GM19240 (cell line): Measurements from ENCODE around the gene CPLX3.

Experiments
- DNase-seq: peaks from one replicate; pipeline ENCODE4 v3.0.0; 2011; ENCODE audit warnings: low spot score; ENCODE audit not compliant: insufficient read length

Gene CPLX3

DNA sequence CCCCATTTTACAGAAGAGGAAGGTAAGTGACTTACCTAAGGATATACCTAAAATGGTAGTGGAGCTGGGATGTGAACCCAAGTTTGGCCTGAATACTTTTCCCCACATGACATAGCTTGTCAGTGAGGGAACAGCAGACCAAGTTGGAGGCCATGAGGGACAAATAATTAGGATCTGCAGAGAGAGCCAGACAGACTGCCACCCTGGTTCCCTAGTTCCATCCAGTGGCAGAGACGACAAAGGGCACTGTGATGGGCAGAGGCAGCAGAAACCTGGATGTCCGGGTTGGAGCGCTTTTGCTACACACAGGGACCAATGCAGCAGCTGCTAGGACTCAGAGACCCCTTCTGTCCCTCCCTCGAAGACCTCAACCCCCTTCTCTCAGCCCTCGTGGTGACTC lies 1.2 kb downstream of the CPLX3 start:
- DNase-seq: no peak

GRCh38 chr15:74828835-74829234 lies 2.4 kb downstream of the CPLX3 start:
- no peak for DNase-seq

- no peak for DNase-seq
Observed at GRCh38 chr15:74829486-74829885, 3.1 kb downstream of the CPLX3 start.

- DNase-seq: no peak
Observed at GRCh38 chr15:74829991-74830390, 3.6 kb downstream of the CPLX3 start.

- no peak for DNase-seq
Observed at GRCh38 chr15:74830868-74831267, 4.4 kb downstream of the CPLX3 start.

DNA sequence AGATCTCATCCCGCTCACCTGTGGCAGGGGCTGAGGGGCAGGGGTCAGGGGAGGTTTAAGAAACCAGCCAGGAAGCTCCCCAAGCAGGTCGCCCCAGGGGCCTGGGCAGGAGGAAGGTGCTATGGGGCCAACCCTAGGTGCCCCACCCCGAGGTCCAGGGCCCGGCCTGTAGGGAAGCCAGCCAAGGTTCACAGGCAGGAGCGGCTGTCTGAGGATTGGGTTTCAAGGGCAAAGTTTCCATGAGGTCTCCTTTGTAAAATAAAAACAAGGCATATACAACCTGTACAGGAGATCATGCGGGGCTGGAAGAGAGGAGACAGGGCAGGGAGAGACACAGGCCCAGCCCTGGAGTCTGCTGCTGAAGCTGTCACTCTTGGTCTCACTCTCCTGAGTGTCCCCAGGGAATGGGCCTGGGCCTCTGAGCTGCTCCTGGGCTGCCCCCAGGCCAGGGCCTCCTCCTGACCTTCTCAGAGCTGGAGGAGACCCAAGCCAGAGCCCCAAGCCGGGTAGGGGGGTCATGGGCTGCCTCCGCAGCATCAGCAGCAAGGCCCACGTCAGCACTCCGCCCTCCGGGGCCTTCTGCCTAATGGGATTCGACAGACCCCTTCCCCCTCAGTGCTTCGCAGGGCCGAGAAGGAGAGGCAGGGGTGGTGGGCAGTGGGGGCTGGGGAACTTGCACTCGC lies 5.5 kb downstream of the CPLX3 start:
- DNase-seq: no peak

GRCh38 chr15:74832826-74833225 lies 6.4 kb downstream of the CPLX3 start:
- no peak for DNase-seq

DNA sequence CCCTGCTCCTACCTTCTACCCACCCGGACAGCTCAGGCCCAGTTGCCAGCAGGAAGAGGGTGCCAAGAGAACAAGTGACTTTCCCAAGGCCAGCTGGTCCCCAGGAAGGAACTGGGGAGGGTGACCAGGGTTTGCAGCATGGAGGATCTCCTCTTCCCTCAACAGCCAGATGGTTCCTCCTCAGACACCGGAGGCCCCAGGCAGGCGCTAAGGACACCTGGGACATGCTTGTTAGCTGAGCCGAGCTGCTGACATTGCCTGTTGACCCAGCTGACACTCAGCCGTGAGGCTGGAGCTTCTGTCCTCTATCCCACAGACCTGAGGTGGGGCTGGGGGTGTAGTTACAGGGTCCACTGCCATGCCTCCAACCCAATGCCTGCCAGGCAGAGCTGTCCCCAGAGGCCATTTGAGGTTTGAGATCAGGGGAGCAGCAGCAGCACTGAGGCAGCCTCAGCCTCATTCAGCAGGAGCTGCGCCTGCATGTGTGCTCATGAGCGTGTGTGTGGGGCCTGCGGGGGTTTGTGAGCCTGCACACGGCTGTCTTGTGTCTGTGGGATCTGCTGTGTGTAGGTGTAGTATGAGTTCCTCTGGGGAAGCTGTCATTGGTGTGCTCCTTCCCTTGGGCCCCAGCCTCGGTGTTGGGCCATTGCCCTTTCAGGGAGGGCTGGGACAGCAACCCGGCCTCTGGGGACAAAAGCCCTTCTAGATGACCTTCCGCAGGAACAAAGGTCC lies 7.1 kb downstream of the CPLX3 start:
- no peak for DNase-seq

GRCh38 chr15:74835312-74835823 lies 8.9 kb downstream of the CPLX3 start:
- DNase-seq: no peak

GRCh38 chr15:74836846-74837245 lies 10.4 kb downstream of the CPLX3 start:
- no peak for DNase-seq

DNA sequence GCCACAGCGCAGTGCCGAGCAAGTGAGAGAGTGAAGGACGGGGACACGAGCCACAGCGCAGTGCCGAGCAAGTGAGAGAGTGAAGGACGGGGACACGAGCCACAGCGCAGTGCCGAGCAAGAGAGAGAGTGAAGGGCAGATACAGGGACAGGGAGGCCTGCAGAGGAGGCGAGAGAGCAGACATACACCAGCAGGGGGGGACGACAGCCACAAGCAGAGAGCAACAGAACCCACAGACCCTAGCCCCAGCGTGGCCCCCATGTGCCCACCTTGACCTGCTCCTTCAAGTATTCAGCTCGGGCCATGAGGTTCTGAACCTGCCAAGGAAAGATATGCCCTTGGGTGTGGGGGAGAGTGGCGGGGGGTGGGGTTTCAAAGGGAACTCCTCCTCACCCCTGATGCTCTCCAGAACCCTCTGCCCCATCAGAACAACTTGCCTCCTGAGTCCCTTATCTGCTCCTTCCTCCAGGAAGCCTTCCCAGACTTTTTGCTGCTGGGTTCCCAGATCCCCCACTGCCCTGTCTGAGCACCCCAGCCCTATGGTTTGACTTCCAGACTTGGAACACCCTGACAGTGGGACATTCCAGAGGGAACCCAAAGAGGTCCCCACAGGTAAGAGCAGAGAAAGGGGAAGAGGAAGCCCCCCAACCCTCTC lies 11.2 kb downstream of the CPLX3 start:
- no peak for DNase-seq

GRCh38 chr15:74838137-74838516 lies 11.7 kb downstream of the CPLX3 start:
- no peak for DNase-seq

DNA sequence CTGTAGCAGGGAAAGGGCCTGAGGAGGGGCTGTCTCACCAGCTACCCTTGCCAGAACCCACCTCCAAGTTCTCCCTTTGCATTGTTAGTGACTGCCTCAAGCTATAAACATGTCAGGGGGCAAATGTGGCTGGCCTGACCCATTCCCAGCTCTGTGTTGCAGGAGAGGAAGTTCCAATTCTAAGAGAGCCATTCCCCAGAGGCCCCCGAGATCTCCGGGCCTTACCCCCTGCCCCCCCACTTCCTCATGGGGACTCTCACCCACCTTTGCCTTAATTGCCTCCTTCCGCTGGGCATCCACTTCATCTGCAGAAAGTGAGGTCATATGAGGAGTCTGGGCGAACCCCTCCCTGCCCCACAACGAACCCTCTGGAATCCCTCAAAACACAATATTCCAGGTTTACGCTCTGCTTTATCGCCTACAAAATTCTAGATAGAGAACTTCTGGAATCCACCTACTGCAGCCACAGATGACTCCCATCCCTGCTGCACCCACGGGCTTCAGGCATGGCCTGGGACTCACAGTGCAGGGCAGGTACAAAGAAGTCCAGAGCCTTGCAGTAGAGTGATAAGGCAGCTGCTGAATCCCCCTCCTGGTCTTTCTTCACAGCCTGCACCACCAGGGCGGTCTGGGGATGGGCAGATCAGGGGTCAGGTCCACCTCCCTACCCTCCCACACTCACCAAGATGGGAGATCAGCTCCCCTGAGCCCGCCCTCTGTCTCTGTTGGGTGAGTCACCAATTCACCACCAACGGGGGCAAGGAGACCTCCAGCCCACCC lies 12.5 kb downstream of the CPLX3 start:
- DNase-seq: peak; percentile 1

DNA sequence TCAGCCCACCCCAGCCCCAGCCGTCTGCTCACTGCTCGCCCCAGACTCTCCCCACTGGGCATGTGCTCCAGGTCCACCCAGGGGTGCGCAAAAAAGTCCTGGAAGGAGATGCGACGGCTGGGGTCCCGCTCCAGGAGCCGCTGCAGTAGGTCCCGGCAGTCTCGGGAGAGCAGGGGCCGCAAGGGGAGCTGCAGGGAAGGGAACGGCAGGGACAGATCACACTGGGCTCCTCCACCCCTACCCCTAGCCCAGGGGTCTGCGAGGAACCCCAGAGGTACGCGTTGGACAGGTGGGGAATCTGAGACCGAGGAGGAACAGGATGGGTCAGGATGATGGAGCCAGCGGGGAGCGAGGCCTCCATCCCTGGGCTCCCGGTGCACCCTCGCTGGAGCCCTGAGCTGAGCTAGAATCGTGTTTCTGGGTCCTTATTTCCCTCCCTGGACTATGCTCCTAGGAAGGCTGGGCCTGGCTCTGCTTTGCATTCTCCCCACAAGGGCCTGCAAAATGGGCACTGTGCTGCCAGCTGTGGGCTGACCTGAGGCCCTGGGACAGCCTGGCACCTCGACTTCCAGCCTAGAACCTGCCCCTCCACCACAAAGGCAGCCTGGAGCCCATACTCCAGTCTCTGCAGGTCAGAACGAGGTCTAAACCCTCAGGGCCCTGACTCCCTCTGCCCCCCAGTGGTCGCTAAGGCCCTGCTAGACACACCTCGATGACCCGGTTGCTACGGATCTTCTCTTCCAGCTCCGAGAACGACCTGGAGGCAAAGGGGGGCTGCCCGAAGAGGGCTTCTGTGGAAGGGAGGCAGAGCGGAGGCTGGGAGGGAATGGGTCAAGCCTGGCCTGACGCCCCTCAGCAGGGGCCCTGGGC lies 13.3 kb downstream of the CPLX3 start:
- DNase-seq: peak; percentile 1

DNA sequence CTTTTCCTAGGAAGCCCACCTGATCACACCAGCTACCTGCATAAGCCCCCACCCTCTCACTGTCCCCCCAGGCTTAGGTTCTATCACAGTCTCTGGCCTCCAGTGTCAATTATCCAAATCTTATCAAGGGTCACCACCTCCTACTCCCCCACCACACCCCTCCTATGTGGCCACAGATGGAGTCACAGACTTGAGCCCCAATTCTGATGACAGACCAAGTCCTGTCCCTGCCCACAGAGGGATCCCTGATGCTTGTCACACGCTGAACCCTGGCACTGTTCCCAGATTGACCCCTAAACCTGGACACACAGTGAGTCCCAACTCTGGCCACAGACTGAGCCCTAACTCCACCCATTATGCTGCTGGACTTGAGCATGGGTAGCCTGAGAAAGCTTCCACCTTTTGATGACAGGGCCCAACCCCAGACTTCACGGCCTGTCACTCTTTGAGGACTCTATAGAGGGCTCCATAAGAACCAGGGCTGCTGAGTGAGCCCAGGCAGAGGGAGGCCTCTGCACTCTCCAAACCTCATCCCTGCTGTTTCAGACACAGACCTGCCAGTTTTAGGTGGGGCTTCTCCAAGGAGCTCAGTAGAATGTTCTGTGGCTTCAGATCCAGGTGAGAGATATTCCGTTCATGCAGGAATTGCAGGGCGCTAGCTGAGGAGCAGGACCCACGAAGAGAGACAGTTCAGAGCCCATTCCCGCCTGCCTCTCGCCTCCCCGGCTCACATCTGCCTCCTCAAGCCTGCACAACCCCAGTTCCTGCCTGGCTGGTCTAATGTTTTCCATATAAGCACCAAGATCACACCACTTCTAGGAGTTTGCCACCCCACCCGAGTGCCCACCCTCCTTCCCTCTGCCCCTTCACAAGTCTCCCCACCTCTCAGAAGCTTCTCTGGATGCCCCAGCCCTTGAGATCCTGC lies 14.7 kb downstream of the CPLX3 start:
- DNase-seq: peak; percentile 0

- no peak for DNase-seq
Observed at GRCh38 chr15:74841891-74842373, 15.5 kb downstream of the CPLX3 start.

- DNase-seq: peak; percentile 93
Observed at GRCh38 chr15:74842581-74843444, 16.4 kb downstream of the CPLX3 start, which contains the start of gene ULK3. TSS of gene ULK3 (minus strand) at chr15:74843156. CDS start at chr15:74843105, 51 bp downstream.

GRCh38 chr15:74843445-74843828 lies 17.0 kb downstream of the CPLX3 start:
- DNase-seq: no peak
